Forelimb muscle (tissue), 1 donor: ENCODE results near the gene SPART. TPM values are rescaled to one million over a fixed set of nuclear protein-coding genes. Genes with fewer than 3 reads are reported as not detected.

Source experiments
- DNase-seq: peaks from one replicate; pipeline ENCODE4 v3.0.0-alpha.2; 2013; ENCODE audit warnings: low read depth
- polyA plus RNA-seq: library from polyadenylated mRNA; unstranded; fragments of 120-200 nt; gene quantifications from one replicate; pipeline ENCODE4 v1.2.1, GENCODE V29; 2013; ENCODE audit not compliant: insufficient read length

Gene SPART, protein sequence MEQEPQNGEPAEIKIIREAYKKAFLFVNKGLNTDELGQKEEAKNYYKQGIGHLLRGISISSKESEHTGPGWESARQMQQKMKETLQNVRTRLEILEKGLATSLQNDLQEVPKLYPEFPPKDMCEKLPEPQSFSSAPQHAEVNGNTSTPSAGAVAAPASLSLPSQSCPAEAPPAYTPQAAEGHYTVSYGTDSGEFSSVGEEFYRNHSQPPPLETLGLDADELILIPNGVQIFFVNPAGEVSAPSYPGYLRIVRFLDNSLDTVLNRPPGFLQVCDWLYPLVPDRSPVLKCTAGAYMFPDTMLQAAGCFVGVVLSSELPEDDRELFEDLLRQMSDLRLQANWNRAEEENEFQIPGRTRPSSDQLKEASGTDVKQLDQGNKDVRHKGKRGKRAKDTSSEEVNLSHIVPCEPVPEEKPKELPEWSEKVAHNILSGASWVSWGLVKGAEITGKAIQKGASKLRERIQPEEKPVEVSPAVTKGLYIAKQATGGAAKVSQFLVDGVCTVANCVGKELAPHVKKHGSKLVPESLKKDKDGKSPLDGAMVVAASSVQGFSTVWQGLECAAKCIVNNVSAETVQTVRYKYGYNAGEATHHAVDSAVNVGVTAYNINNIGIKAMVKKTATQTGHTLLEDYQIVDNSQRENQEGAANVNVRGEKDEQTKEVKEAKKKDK
- polyA plus RNA-seq: 62.0 TPM

DNA sequence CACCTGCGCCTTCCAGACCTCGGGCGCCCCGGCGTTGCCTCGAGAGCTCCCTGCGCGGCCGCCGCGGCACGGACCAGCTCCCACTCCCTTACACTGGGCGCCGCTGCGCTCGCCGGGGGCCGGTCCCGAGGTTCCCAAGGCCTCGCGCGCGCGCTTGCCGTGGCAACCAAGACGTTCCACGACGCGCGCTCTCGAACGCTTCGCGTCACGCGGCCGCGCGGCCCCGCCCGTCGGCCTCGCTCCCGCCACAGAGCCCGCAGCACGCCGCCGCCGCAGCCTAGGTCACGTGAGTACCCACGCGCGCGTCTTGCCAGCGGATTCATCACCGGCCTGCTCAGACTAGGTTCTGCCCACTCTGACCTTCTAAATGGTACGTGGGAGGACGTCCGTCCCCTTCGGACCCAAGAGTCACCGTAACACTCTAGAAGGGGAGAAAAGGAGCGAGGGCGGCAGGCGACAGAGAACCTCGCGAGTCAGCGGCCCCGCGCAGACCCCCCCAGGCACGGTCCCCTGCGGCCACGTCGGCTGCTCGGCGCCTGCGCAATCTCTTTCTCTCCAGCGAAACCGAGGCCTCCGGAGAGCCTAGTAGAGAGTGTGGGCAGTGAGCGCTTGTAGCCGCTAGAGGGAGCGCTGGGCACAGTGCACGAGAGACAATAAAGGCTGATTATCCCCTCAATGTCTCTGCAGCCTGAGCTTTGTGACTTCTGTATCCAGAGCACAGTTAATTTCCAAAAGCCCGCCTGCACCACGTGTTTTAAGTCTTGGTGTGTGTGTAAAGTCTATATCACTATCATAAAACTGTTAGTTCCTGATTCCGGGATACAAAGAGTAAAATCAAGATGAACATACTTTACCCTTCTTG, at the start of gene SPART:
Gene SPART, minus strand, starts transcription at position 173 of the 862 bp plus-strand sequence. CDS start 10,564 bp downstream, outside the sequence.
- DNase-seq: peak; percentile 91

DNA sequence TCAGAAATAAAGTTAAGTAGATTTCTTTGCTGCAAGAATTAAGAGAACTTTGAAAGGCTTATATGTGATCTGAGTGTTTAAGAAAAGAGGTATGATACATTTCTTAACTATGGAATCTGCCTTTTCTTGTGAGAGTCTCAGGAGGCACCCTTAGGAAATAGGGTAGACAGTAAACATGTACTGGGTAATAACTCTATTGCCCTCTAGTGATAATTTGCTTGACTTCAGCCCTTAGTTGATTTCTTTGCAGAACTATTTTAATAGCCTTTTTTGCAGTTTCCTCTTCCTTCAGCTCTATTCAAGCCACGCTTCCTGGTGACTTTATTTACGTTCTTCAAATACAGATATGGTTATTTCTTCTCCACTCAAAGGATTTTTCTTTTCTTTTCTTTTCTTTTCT, 49.1 kb upstream of the SPART start:
- DNase-seq: peak; percentile 43

DNA sequence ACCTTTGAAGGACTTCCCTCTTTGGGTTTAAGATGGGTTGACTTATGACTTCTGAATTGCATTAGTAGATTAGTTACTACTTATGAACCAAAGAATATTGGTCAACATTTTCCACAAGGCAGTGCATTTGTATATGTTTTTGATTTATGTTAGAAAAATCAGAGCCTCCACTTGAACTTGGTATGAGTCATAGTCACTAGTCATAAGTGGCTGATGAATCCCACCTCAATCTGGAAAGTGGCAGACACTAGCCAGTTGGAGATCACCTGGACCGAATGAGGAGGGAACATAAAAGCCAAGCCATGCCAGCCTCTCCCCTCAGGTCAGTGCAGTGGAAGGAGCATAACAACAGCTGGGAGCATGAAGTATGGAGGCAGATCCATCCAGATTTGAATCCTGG, 39.3 kb upstream of the SPART start:
- no peak for DNase-seq

DNA sequence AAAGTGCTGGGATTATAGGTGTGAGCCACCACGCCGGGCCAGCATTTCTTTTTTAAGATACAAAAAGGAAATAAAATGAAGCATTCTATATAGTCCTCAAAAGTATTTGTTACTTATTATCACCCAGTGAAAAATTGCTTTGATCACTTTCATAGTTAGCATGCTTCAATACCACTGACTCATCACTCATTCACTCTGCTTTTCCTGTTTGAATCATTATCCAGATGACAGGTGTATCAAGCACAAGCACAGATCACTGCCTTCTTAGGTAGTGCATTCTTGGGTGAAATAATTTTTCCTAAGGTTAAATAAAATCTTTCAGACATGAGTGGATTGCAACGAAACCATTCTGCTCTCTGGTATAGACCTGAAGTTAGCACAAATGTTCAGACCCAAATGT, 35.8 kb upstream of the SPART start:
- DNase-seq: no peak

DNA sequence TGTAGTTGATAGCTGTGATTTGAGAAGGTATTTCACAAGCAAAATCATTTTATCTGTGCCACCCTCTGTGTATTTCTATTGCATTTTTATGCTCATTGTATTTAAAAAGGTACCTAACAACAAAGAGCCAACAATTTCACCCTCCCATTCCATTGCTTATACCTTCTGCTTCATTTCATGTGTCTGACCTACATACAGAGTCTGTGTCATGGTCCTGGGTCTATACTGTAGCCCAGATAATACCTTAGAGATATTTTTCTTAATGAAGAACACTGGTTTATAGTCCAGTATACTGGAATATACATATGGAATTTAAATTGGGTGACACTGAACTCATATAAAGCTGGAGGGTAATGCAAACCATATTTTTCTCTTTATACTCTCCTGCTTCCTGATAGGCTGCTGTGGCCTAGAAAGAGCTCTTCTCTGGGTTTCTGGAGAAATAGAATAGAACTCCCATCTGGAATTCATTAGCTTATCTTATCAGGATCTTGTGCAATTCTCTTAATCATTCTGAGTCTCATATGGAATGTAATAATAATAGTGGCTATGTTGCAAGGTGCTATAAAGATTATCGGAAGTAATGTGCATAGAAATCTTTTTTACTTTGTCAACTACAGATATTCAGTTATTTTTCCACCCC, 31.8 kb upstream of the SPART start:
- DNase-seq: no peak

DNA sequence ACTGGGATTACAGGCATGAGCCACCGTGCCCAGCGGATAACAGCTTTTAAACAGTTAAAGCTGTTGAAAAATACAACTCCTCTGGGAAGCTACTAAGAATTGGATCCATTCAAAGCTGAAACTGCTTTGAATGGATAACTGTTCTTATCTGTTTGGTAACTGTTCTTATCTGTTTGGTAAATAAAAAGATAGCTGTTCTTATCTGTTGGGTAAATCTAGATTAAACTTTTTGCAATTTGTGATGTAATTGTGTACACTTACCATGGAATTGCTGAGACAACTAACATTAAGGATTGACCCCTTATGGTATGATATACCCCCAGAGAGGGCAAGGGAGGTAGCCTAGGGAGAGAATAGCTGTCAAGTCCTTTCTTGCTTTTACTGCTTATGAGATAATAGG, 27.9 kb upstream of the SPART start:
- no peak for DNase-seq

DNA sequence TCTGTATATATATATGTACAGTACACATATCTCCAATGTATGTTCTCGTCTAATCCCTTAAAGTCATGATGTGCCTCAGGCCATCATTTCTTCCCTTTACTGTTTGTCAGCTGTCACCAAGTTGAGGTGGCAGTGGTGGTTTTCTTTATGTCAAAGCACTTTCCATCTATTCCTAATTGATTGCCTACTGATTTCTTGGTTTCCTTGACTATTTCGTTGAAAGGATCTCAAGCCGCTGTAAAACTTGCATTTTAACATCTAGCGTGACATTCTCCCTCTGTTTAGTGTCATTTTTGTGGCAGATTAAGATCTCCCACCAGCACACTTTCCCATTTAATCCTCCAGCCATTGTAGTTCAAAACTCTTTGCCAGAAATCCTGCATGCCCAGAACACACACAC, 25.0 kb upstream of the SPART start:
- DNase-seq: no peak

DNA sequence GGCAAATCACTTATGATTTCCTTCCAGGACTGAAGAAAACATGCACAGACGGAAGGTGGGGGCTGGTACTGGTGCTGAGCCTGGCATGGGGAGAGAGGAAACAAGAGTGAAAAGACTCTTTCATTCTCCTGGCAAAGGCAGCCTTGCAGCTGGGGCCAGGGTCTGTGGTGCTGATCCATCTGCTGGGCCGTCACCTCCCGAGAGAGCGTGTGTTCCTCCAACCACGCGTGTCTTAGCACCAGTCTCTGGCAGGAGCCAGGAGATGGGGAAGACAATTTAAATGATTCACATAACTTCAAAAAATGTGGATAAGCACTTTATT, 23.9 kb upstream of the SPART start:
- no peak for DNase-seq

DNA sequence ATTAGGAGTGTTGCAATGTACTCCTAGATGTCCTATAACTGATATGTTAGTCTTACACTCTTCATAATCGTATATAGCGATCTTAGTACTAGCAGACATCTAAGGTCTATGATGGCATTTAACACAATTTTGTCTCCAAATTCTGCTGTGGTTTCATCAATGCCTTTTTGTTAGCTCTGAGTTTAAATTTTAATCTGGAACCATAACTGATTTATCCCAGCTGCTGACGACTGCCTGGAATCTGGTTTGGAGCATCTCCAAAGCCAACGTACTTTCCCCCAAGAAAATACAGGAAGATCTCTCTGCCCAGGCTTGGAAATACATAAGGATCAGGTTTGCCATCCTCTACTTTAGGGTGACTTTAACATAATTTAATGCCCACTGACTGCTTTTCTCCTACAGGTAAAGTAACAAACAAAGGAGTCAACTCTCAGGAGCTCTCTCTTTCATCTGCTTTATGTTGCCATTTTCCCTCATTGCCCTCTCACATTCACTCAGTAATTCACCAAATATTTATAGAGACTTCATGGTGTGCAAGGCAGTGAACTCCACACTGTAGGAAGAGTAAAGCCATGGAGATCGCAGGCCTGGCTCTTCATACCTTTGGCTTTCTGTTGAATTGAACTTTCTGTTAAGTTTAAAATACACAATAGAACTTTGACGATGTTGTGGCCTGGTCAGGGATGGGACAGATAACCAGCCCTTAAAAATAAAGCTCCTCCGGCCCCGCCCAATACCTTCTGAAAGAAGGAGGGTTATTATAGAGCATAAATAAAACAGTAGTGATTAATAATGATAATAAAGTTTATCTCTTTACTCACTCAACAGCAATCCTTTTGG, 23.3 kb upstream of the SPART start:
- no peak for DNase-seq

DNA sequence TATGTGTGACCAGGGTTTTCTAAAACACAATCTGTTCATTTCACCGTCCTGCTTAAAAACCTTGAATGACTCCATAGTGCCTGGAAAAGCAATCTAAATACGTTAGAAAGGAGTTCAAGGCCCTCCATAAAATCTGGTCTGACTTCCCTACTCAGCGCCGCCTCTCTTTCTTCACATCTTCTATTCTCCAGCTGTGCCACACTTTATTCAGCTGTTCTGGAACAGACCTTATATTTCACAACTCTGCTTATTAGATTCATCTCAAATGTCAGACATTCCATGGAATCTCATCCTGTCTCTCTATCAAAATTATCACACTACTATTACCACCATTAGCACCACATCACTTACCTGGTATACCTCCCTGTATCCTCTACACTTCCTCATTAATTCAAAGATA, 19.8 kb upstream of the SPART start:
- DNase-seq: no peak

DNA sequence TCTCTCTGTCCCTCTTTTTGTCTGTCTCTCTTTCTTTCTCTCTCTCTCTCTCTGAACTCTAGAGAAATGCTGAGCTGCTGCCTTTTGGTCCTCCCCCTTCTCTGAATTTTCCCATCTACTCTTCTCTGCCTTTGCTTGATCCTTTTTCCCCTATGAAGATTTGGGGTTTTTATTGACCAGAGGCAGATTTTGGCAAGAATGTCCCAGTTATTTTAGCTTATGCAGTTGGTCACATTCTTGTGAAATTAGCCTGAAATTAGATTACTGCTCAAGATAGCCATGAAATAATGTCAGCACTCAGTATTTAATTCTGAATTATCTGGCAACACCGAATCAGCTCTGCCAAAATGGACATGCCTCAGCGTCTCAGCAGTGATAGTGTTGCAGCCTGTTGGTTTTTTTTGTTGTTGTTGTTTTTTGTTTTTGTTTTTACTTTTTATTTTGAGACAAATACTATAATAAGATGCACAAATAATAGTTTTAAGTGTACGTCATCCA, 17.2 kb upstream of the SPART start:
- no peak for DNase-seq

DNA sequence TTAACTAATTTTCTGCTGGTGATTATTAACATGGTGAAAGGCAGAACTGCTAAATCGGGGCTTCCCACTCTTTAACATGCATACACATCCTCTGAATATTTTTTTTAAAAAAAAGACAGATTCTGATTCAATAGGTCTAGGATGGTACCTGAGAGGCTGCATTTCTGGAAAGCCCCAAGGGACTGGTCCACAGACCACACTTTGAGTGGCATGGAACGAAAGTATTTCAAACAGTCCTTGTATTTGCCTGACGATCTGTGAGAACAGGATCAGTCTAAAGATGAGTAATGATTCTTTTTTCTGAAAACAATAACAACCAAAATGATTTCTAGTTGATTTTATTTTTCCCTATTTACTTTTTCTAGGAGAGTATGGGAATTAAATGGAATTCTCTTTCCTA, 16.7 kb upstream of the SPART start:
- no peak for DNase-seq

DNA sequence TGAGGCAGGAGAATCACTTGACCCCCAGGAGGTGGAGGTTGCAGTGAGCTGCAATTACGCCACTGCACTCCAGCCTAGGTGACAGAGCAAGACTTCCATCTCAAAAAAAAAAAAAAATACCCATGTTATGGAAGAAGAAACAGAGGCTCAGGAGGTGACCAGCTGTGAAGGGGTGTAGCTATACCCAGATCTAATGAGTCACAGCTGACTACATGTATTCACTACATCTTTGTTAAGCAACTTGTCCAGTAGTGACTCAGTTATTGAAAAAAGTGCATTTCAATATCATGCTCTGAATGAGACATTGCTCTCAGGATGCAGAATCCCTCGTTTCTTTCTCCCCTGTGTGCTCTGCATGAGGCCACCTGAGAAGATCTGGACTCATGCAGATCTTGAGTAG, 16.1 kb upstream of the SPART start:
- DNase-seq: no peak

DNA sequence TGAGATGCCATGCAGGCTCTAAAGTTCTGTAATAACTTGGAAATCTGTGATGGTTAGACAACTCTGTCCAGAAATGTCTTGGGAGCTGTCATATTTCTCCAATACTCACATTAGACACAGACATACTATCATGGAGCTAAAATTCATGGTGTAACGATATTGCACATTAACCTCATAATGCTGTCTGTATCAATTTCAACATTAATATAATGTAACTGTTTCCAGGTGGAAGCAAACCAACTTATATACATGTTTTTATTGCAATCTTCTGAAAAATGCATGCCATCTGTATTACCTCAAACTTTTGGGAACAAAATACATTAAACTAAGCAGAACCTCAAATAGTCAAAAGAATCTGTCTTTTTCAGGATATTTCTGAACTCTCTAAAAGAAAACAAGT, 14.7 kb upstream of the SPART start:
- no peak for DNase-seq

DNA sequence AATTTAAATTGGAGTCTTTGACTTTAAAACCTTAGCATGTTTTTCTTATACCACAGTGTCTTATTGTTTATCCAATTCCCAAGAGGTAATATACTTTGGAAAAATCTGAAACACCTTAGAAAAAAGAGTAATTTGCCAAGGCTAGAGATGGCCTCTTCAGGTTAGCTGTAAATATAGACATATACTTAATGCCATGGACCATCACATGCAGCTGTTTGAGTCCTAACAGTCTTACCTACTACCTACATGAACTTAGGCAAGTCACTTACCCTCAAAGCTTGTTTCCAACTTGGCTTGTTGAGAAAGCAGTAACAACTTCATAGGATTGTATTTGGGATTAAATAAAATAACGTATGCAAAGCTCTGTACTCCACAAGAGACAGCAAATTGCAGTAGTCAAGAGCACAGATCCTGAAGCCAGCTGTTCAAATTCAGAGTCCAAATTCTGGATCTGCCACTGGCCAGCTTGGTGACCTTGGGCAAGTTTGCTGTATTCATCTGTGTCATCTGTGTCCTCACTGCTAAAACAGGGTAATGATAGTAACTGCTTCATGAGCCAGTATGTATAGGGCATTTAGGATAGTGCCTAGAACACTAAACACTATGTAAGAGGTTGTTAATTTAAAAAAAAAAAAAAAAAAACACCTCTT, 13.2 kb upstream of the SPART start:
- no peak for DNase-seq

DNA sequence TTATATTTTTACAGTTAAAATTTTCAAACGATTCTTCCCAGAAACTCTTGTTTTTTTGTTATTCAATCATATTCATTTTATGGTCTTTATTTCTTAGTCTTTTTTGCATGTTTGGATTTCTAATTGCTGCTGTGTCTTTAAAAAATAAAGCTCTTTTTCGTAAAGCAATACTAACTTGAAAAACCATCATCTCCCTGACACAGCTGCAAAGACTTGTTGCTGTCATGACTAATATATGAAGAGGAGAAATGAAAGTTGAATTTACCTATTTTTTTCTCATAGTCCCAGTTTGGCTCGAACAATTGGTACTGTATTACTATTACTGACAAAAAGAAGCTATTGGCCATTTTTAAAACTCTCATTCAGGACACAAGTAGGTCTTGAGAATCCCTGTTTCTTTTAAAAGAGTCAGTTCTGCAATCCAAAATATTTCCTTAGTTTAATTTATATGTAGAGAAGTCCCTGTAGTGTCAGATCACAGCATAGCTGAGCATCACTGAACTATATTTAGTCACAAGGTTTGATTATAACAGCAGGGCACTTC, 12.1 kb upstream of the SPART start:
- DNase-seq: no peak

DNA sequence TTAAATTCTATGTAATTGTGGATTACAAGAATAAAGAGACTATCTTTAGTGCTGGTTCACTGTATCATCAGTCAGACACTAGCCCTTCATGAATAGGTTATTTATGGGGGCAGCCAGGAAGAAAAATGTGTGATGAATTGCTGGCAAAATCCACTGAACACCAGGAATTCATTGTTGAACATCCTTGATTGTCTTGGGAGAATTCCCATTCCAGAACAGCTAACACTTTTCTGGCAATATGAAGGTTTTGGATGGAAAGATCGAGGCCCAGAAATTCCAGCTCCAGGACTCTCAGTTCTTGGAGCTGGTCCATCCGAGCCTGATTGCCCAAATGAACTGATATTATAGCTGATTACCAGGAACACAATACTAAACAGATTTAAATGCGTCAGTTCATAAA, 11.5 kb upstream of the SPART start:
- DNase-seq: no peak

DNA sequence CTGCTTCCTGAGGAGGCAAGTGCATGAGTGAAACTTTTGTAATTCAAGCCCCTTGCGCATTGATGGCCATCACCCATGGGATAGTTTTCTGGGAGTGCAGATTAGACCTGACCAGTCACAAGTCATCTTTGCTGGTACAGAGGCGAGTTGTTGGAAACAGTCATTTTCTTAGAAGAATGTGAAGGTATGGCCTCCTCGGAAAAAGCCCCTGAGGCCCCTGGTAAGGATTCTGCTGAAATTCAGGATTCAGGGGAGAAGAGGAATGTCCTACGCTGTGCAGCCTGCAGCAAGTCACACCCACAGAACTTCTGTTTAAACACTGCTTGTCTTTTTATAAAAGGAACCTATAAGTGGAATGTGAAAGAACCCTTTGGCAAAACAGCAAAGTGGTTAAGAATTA, 11.0 kb upstream of the SPART start:
- no peak for DNase-seq

DNA sequence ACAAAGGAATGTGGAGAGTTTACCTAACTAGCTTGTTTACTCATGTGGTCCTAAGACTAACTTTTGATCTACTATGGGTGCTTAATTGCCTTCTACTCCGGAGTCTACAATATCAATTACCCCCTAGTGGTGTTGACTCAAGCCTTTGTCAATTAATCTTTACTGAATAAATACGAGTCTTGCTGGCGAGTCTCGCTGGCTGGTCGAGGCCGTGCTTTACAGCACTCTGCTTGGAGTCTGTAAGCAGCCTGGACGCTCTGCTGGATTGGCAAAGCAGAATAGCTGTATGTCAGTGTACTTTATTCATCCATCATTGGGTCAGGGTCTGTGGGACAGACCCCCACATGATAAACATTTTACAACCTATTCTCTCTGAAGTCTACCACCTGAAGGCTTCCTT, 9.9 kb upstream of the SPART start:
- no peak for DNase-seq

DNA sequence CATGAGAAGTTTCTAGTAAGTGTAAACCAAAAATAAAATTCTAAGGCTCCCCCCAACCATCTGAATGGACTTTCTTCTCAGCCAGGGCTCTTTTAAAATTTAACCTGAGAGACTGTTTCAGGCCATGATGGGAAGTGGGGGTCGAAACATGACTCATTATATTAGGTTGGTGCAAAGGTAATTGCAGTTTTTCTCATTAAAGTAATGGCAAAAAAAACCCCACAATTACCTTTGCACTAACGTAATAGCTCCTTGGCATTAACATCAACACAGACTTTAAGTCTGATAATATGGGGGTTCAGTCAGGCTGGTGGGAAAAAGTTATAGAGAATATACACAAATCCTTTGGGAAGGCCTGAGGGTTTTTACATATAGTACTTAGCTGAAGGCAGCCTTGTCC, 9.4 kb upstream of the SPART start:
- DNase-seq: no peak
